CD4-positive, CD25-positive, alpha-beta regulatory T cell (primary cell): ENCODE results near the gene INCA1. TPM values are rescaled to one million over a fixed set of nuclear protein-coding genes. Genes with fewer than 3 reads are reported as not detected.

ENCODE experiments used
- ATAC-seq, 2 donors: fragments of 150-1000 bp; cut with Tn5 transposase; one replicate each; pipeline ENCODE4 v1.10.0; 2021; ENCODE audit warnings: low read depth in 2 of 2, moderate number of reproducible peaks in 2 of 2, moderate library complexity in 1 of 2
- DNase-seq, 3 donors: peaks; one replicate each; pipeline versions ENCODE4 v3.0.0 to v3.0.0-alpha.2; 2012 to 2022; ENCODE audit warnings: mixed read lengths in 1 of 3
- H3K27ac ChIP-seq: one replicate; pipeline ENCODE4 v1.7.0; 2013; ENCODE audit warnings: mild to moderate bottlenecking, low read length; ENCODE audit not compliant: insufficient read depth, poor library complexity, severe bottlenecking
- H3K27me3 ChIP-seq: one replicate; pipeline ENCODE4 v1.7.0; 2013; ENCODE audit warnings: low read length; ENCODE audit not compliant: control insufficient read depth, insufficient read depth
- H3K36me3 ChIP-seq: one replicate; pipeline ENCODE4 v1.7.0; 2013; ENCODE audit warnings: mild to moderate bottlenecking, low read length, moderate library complexity; ENCODE audit not compliant: control insufficient read depth, insufficient read depth
- H3K4me1 ChIP-seq: 2 replicates; pipeline ENCODE4 v1.7.0; 2013; ENCODE audit warnings: mild to moderate bottlenecking, low read length; ENCODE audit not compliant: insufficient read depth, control insufficient read depth, poor library complexity, severe bottlenecking
- H3K4me3 ChIP-seq: one replicate; pipeline ENCODE4 v1.7.0; 2013; ENCODE audit warnings: low read depth, mild to moderate bottlenecking, low read length, moderate library complexity
- H3K9me3 ChIP-seq, 2 experiments: 1 replicate in 1 of 2; 2 replicates in 1 of 2; pipeline ENCODE4 v1.7.0; 2013; ENCODE audit warnings: low read length in 2 of 2, mild to moderate bottlenecking in 1 of 2, moderate library complexity in 1 of 2; ENCODE audit not compliant: control insufficient read depth in 2 of 2
- H3K27ac Mint-ChIP-seq, 3 donors: one replicate each; pipeline ENCODE4 v1.8.0; 2020 to 2022; ENCODE audit warnings: mild to moderate bottlenecking in 3 of 3, mixed read lengths in 3 of 3, moderate library complexity in 2 of 3
- H3K27me3 Mint-ChIP-seq: one replicate; pipeline ENCODE4 v1.8.0; 2022; ENCODE audit warnings: mild to moderate bottlenecking, mixed read lengths
- H3K36me3 Mint-ChIP-seq: one replicate; pipeline ENCODE4 v1.8.0; 2020; ENCODE audit warnings: mixed read lengths
- H3K4me1 Mint-ChIP-seq, 4 donors: one replicate each; pipeline ENCODE4 v1.8.0; 2020 to 2022; ENCODE audit warnings: mixed read lengths in 4 of 4, mild to moderate bottlenecking in 1 of 4
- H3K4me3 Mint-ChIP-seq, 4 donors: one replicate each; pipeline ENCODE4 v1.8.0; 2020 to 2022; ENCODE audit warnings: mild to moderate bottlenecking in 4 of 4, mixed read lengths in 4 of 4, moderate library complexity in 3 of 4
- H3K9me3 Mint-ChIP-seq, 7 donors: one replicate each; pipeline ENCODE4 v1.8.0; 2020 to 2022; ENCODE audit warnings: mixed read lengths in 7 of 7, mild to moderate bottlenecking in 3 of 7, moderate library complexity in 2 of 7
- polyA plus RNA-seq, 4 donors: library from polyadenylated mRNA; unstranded; fragments of 300-500 nt; fragmentation: Illumina TruSeq; gene quantifications; one replicate each; pipeline ENCODE4 v1.2.3, GENCODE V29; 2021
- total RNA-seq: library from RNA; stranded (reverse); gene quantifications from one replicate; pipeline ENCODE4 v1.2.3, GENCODE V29; 2022

INCA1 gene, protein sequence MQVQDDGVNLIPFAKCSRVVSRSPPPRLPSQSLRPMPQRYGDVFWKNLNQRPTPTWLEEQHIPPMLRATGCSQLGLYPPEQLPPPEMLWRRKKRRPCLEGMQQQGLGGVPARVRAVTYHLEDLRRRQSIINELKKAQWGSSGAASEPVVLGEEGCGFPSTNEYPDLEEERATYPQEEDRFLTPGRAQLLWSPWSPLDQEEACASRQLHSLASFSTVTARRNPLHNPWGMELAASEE
- total RNA-seq, result not detected
- polyA plus RNA-seq, result under 1 TPM in 1 of 4 donors, not detected in 3; 0.99 TPM

DNA sequence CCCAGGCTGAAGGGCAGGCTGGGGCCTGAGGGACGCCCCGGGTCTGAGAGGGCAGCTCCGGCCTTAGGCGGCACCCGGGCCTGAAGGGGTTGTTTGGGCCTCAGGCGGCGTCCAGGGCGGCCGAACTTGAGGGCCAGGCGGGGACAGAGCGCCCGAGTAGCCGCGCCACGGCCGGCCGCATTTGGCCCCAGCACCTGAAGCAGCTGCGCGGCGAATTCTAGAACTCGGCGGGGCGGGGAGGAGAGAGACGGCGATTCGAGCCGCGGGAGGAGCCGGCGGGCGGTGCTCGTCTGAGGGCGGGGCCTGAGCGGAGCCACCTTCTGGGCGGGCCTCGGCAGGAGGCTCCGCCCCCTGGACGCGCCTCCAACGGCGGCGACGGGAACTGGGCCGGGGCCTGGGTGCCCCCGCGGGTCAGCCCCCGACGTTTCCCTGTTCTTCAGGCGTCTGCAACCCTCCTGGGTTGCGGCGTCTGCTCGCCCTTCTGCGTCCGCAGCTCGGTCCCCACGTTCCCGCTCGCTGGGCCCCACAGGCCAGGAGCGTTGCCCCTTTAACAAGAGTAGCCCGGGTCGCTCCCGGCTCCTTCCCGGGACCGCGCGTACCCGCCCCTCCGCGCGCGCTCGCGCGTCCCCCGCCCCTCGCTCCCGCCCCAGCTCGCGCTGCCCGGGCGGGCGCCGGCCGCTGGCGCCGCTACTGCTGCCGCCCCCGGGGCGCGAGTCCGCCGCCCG is at the start of gene INCA1, which contains the start of gene KIF1C:
Gene INCA1 (minus strand): TSS at position 221 of the 725 bp plus-strand sequence. CDS start 3,085 bp downstream, outside the sequence.
Gene KIF1C (plus strand): TSS at position 649 of the 725 bp plus-strand sequence. CDS start 2,297 bp downstream, outside the sequence.
- H3K27me3 ChIP-seq, result no peaks in the 10 kb centered on the region
- Mint-ChIP-seq H3K4me1 (peaks cover 0 to 36% (median 10%) of the 10 kb centered on the region in 4 donors), H3K36me3 (peaks cover 10% of the 10 kb centered on the region), H3K9me3 (no peaks in the 10 kb centered on the region), H3K27ac (peak within 1 kb of the TSS; percentile 85 to 91 (median 91)), H3K27me3 (peaks cover 5% of the 10 kb centered on the region), H3K4me3 (peak within 1 kb of the TSS; percentile 74 to 94 (median 85))
- peaks cover 8% of the 10 kb centered on the region for H3K36me3 ChIP-seq
- H3K27ac ChIP-seq, result peak within 1 kb of the TSS; percentile 69
- peak; percentile 96 to 97 for ATAC-seq
- H3K9me3 ChIP-seq, result no peaks in the 10 kb centered on the region
- peak within 1 kb of the TSS; percentile 43 for H3K4me3 ChIP-seq
- peaks cover 25% of the 10 kb centered on the region for H3K4me1 ChIP-seq
- peak; percentile 84 to 92 (median 91) for DNase-seq

DNA sequence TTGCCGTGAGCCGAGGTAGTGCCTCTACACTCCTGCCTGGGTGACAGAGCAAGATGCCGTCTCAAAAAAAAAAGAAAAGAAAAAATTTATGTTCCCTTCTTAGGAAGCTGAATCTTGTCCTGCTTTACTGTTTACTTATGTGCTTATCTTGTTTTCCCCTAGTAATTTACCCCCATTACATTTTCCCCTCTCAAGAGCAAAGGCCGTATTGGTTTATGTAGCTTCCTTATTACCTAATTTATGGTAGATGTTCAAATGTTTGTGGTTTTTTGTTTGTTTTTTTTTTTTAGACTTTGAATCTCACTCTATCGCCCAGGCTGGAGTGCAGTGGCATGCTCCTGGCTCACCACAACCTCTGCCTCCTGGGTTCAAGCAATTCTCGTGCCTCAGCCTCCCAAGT is 48.2 kb upstream of the INCA1 start:
- Histone ChIP-seq H3K36me3 (no peaks in the 10 kb centered on the region), H3K9me3 (no peaks in the 10 kb centered on the region), H3K4me1 (peaks cover 46% of the 10 kb centered on the region), H3K4me3 (no peak overlapping the region), H3K27me3 (no peaks in the 10 kb centered on the region), H3K27ac (no peak overlapping the region)
- peak overlapping the region; percentile 15 to 66 (median 44) for H3K4me3 Mint-ChIP-seq
- H3K36me3 Mint-ChIP-seq, result no peaks in the 10 kb centered on the region
- peaks cover 23 to 82% (median 43%) of the 10 kb centered on the region in 4 donors for H3K4me1 Mint-ChIP-seq
- peaks cover 0 to 2% (median 0%) of the 10 kb centered on the region in 7 donors for H3K9me3 Mint-ChIP-seq
- no peaks in the 10 kb centered on the region for H3K27me3 Mint-ChIP-seq
- no peak for ATAC-seq
- peak overlapping the region; percentile 76 to 87 (median 82) for H3K27ac Mint-ChIP-seq
- no peak for DNase-seq

DNA sequence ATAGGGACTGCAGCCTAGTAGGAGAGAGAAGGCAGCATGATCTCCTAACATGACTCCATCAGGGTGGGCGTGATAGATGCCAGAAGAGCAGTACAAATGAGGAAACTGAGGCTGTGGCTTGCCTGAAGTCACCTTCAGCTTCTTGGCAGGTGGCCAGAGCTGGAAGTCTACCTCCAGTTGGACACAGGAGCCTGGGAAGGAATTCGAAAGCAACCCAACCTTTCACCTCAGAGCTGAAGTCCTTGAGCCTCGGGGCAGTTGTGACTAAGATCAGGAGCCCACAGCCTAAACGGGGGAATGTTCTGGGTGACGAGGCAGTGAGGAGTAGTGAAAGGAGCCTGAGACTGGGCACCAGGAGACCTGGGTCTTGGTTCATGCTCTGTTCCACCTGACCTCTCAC is 47.3 kb upstream of the INCA1 start:
- Mint-ChIP-seq H3K4me3 (no peak overlapping the region), H3K4me1 (peaks cover 20 to 80% (median 38%) of the 10 kb centered on the region in 4 donors), H3K9me3 (peaks cover 0 to 2% (median 0%) of the 10 kb centered on the region in 7 donors), H3K36me3 (no peaks in the 10 kb centered on the region), H3K27ac (peak overlapping the region in 2 of 3 donors; percentile 77 to 82), H3K27me3 (no peaks in the 10 kb centered on the region)
- Histone ChIP-seq H3K27me3 (no peaks in the 10 kb centered on the region), H3K9me3 (no peaks in the 10 kb centered on the region), H3K27ac (no peak overlapping the region), H3K4me3 (no peak overlapping the region), H3K4me1 (peaks cover 38% of the 10 kb centered on the region), H3K36me3 (no peaks in the 10 kb centered on the region)
- ATAC-seq (no peak), DNase-seq (no peak)

DNA sequence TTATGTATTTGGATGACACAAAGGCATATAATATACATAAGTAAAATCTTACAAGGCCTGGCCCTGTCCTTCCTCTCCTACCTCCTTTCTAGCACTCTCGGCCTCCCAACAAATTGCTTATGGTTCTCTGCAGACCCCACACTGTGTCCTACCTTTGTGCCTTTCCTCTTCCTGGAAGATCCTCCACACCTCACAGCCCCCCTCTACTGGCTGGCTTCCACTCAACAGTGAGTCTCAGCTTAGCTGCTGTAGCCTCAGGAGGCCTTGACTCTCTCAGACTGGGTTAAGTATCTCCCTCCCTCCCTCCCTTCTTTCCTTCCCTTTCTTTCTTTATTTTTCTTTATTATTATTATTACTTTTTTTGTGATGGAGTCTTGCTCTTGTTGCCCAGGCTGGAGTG is 46.2 kb upstream of the INCA1 start:
- Histone ChIP-seq H3K27me3 (no peaks in the 10 kb centered on the region), H3K4me1 (peaks cover 29% of the 10 kb centered on the region), H3K36me3 (no peaks in the 10 kb centered on the region), H3K27ac (no peak overlapping the region), H3K4me3 (no peak overlapping the region), H3K9me3 (no peaks in the 10 kb centered on the region)
- Mint-ChIP-seq H3K4me3 (peak overlapping the region; percentile 75 to 86 (median 80)), H3K4me1 (peaks cover 17 to 71% (median 34%) of the 10 kb centered on the region in 4 donors), H3K9me3 (no peaks in the 10 kb centered on the region), H3K27ac (peak overlapping the region; percentile 31 to 93 (median 32)), H3K36me3 (no peaks in the 10 kb centered on the region), H3K27me3 (no peaks in the 10 kb centered on the region)
- no peak for DNase-seq
- ATAC-seq, result no peak

DNA sequence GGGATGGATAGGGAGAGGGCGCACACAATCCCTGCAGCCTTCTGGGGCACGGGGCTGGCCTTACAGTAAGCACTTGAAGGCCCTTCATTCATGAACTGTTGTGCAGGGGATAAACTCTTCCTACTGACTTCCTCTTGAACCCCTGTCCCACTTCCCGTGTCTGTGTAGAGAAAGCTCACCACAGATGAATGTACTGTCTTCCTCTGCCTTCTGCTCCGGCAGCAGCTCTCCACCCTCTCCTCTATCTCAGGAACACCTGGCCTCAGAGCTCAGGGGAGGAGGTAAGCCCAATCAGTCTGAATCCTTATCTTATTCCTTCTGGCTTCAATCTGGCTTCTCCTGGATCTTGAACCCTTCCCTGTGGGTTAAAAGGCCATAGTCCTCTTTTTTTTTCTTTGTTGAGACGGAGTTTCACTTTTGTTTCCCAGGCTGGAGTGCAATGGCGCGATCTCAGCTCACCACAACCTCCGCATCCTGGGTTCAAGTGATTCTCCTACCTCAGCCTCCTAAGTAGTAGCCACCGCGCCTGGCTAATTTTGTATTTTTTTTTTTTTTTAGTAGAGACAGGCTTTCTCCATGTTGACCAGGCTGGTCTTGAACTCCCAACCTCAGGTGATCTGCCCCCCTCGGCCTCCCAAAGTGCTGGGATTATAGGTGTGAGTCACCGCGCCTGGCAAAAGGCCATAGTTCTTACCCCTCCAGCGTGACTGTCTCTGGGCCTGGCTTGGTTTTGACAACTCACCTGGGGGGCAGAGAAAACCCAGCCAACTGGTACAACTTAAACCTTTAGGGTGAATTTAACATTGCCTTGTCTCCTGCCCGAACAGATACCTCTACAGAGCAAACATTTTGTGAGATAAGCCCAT is 45.1 kb upstream of the INCA1 start:
- no peaks in the 10 kb centered on the region for H3K9me3 Mint-ChIP-seq
- no peaks in the 10 kb centered on the region for H3K9me3 ChIP-seq
- H3K4me1 Mint-ChIP-seq, result peaks cover 11 to 60% (median 30%) of the 10 kb centered on the region in 4 donors
- peak overlapping the region; percentile 71 for H3K4me3 ChIP-seq
- no peaks in the 10 kb centered on the region for H3K27me3 ChIP-seq
- H3K4me3 Mint-ChIP-seq, result peak overlapping the region; percentile 84 to 89 (median 86)
- no peaks in the 10 kb centered on the region for H3K36me3 ChIP-seq
- DNase-seq (peak in 2 of 3 donors; percentile 20 to 57), ATAC-seq (peak; percentile 53 to 77)
- peak overlapping the region; percentile 63 for H3K27ac ChIP-seq
- no peaks in the 10 kb centered on the region for H3K36me3 Mint-ChIP-seq
- no peaks in the 10 kb centered on the region for H3K27me3 Mint-ChIP-seq
- peaks cover 19% of the 10 kb centered on the region for H3K4me1 ChIP-seq
- H3K27ac Mint-ChIP-seq, result peak overlapping the region; percentile 90 to 96 (median 93)

DNA sequence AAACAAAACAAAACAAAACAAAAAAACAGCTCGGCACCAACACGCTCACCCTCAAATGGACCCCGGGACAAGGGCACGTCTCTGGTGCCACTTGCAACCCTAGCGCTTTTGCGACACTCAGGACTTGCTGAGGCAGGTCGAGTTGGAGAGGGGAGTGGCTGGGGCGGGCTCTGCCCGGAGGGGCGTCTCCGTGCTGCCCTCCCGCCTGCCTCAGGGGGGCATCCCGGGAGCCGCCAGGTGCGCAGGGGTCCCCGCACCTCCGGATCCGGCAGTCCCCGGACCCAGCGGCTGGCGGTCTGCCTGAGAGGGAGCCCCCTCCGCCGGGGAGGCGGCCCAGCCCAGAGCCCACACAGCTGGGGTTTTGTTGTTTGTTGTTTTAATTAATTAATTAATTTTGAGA is 38.0 kb upstream of the INCA1 start, which contains the start of gene SLC52A1:
Gene SLC52A1 (minus strand): TSS at position 112 of the 400 bp plus-strand sequence. CDS start 820 bp downstream, outside the sequence.
- Mint-ChIP-seq H3K4me3 (peak within 1 kb of the TSS in 1 of 4 donors; percentile 7), H3K9me3 (no peaks in the 10 kb centered on the region), H3K27me3 (no peaks in the 10 kb centered on the region), H3K4me1 (peaks cover 3 to 34% (median 18%) of the 10 kb centered on the region in 4 donors), H3K27ac (no peak within 1 kb of the TSS), H3K36me3 (no peaks in the 10 kb centered on the region)
- no peak for ATAC-seq
- Histone ChIP-seq H3K4me1 (peaks cover 28% of the 10 kb centered on the region), H3K27ac (no peak within 1 kb of the TSS), H3K9me3 (no peaks in the 10 kb centered on the region), H3K36me3 (no peaks in the 10 kb centered on the region), H3K4me3 (no peak within 1 kb of the TSS), H3K27me3 (no peaks in the 10 kb centered on the region)
- DNase-seq, result no peak

DNA sequence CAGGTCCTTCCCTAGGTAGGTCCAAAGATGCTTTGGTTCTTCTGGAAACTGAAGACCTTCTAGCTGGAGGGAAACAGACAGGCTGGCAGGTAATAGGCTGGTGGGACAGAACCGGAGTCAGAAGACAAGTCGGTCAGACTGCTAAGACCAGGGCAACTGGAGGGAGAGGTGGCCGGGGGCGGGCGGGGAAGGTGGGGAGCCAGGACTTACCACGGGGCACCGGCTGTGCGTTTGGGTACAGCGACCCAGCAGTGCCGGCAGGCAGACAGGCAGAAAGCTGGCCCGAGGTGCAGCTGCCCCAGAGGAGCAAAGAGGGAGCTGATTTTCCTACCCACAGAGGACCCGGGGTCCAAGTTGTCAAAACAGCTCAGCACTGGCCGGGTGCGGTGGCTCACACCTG is 37.3 kb upstream of the INCA1 start:
- H3K4me3 Mint-ChIP-seq, result no peak overlapping the region
- DNase-seq, result no peak
- H3K27ac Mint-ChIP-seq, result no peak overlapping the region
- H3K9me3 Mint-ChIP-seq, result no peaks in the 10 kb centered on the region
- ATAC-seq, result no peak
- H3K27me3 ChIP-seq, result no peaks in the 10 kb centered on the region
- peaks cover 31% of the 10 kb centered on the region for H3K4me1 ChIP-seq
- H3K4me3 ChIP-seq, result no peak overlapping the region
- H3K9me3 ChIP-seq, result no peaks in the 10 kb centered on the region
- no peak overlapping the region for H3K27ac ChIP-seq
- H3K36me3 Mint-ChIP-seq, result no peaks in the 10 kb centered on the region
- H3K4me1 Mint-ChIP-seq, result peaks cover 3 to 34% (median 17%) of the 10 kb centered on the region in 4 donors
- no peaks in the 10 kb centered on the region for H3K36me3 ChIP-seq
- H3K27me3 Mint-ChIP-seq, result no peaks in the 10 kb centered on the region
